Stimulated activated CD8-positive, alpha-beta memory T cell treated with anti-CD3 and anti-CD28 coated beads, Interleukin-7, amount 100 ng/mL, for 4 hours (primary cell): ENCODE data around the gene TMEM54.

Experiments
- DNase-seq, 2 donors: peaks; one replicate each; pipeline ENCODE4 v3.0.0-alpha.2; 2020; ENCODE audit warnings: low read depth in 2 of 2

TMEM54 gene

DNA sequence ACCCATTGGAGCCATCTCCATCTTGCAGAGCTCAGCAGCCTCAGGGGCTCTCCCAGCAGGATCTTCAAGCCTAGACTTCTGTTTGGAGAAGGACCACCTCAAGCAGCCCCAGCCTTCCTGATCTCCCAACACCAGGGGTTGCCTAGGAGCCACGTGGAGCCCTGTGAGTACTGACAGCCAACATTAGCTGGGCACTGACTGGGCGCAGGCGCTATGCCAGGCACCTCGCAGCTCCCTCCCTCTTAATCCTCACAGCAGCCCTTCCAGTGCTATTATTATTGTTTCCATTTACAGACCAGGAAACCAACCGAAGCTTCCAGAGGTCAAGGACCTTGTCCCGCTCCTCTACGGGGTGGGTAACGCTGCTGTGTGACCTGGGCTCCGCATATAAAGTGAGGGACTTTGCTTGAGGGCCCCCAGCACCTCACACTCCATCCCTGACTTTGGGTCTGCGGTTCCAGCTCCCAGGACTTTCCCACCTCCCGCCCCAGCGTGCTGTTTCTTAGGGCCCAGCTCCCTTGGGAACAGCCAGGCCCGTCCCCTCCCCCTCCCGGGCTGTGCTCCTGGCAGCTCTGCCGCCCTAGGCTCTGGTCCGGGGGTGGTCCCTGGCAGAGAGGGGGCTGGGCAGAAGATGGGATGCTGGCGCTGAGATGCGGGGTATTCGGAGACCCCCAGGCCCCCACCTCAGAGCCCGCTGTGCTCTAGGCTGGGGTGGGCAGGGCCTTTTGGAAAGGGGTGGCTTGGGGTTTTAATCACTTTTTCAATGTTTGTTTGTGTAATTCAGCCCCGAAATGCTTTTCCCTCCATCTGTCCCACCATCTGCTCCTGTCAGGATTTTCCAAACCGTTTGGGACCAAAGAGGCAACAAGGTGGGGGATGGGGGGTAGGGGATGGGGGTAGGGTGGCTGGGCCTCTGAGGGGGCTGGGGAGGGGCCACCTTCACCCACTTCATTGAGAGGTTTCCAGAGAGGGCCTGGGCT is 19.0 kb downstream of the TMEM54 start:
- no peak for DNase-seq

DNA sequence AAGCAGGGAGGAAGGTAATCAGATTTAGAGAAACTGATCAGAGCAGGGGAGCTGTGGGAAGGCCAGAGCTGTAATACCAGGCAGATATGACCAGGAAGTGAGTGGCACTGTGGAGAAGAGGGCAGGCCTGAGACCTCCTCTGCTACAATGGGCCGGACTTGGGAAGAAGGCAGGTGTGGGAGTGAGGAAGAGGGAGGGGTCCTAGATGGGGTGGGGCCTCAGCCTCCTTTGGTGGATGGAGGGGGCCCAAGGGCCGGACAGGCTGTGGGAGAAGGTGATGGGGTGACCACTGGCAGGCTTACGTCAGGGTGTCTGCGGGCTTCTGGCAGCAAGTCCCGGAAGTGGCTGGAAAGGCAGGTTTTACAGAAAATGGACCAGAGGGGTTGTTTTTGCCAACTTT is 19.9 kb downstream of the TMEM54 start:
- no peak for DNase-seq

DNA sequence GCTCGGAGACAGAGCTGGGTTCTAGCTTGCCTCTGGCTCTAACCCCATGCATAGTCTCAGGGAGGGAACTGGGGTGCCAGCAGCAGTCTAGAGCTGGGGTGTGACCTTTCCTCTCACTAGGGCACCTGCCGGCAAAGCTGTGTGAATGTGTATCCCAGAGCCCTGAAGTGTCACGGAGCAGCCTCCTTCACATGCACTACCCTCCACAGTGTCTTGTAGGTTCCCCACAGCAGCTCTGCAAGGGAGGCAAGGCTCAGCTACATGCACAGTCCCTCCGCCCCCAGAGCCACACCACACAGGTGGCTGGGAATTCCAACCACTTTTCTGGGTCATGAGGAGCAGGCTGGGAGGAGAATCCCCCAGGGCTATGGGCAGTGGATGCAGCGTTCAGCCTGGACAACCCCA is 22.6 kb downstream of the TMEM54 start:
- no peak for DNase-seq

DNA sequence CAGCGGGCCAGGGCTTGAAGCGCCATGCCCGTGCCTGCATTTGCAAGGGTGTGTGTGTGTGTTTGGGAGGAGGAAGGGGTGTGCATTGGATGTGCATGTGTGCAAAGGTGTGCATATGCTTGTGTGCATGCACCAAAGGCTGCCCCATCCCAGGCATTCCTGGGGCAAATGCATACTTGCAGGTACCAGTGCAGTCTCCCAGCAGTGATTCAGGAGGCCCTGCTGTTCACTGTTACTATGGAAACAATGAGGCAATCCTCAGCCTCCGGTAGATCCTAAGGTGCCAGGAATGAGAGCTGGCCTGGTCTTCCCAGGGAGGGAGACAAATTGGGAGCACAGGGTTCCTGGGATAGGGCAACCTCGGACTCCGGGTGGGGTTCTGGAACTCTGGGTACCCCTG is 23.0 kb downstream of the TMEM54 start:
- no peak for DNase-seq

DNA sequence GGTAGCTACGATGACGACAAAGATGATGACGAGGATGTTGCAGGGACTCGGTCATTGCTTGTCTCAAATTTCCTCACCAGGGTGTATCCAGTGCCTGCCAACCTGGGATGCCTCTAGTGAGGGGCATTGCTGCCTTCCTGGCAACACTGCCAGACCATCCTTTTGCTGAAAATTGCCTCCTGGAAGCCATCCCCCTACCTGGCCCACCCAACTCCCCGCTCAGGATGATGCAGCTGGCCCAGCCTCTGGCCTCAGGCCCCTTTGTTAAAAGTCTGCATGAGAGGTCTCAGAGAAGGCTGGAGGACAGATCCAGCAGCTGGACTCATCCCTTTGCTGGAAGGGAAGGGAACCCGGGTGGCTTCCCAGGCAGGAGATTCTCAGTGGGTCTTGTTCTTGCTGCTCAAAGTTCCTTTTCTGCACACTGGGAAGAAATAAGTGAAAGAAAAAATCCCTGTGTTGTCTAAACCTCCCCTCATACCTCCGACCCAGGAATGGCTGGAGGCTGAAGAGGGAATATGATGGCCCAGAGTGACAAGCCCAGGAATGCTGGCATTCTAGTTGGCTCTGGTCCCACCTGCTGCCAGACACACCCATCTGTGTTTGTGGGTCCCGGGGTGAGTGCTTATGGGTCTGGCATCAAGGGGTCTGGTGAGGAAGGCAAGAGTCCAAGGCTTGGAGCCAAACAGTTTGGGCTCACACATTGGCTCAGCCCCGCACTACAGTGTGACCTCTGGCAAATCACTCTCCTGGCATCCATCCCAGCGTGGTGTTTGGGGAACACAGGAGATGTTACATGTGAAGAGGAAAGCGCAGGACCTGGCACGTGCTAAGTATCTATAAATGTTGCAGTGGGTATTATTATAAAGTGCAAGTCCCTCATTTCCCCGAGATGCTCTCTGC is 23.7 kb downstream of the TMEM54 start:
- DNase-seq, result no peak

DNA sequence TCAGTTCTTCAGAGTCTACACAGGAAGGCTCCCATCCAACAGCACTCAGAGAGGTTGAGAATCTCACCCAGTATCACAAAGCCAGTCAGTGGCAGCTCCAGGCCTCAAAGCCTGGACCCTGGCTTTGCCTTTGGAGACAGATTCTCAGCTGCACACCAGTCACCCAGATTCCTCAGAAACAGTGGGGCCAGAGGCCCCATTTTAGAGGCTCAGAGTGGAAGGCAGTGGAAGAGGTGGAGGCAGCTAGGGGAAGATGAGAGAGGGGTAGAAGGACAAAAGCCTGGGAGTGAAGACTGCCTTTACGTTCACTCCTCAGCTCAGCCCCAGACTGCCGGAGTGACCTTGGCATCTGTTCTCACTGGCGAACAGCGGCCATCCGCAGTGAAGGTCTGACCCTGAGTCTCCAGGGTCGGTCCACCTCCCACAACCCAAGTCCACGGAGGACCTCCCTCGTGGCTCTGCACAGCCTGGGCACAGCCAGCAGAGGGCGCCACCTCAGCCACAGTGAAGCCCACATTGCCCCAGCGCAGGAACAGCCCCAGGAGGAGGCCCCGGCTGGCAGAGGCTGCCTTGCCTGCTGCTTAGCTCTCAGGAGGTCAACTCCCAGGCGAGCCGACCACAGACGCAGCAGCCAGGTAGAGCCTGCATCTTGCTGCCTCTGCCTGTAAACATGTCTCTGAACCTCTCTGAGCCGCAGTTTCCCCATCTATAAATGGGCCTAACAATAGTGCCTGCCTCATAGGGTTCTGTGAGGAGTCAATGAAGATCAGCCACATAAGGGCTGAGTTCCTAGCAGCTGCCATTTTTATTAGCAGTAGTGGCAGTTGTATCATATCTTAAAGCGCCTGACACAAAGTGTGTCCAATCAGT is 24.6 kb downstream of the TMEM54 start:
- DNase-seq, result peak in 1 of 2 donors; percentile 38

- DNase-seq, result no peak
These were observed 26.1 kb downstream of the TMEM54 start for GRCh38 chr1:32874860-32875752.

DNA sequence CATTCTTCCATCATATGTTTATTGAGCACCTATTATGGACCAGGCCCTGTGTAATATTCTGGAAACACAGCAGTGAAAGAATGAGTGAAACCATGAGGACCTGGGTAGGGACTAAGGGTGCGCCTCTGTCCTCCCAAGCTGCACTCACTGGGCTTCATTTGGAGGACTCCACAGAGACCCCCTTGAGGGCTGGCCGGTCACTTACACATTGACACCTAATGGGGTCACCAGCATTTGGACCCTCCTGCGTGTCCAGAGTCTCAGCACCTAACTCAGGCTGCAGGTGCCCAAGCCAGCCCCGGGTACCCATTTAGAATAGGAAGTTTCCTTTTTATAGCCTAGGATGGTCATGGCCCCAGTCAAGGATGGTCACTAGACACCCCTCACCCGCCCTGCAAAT is 27.7 kb downstream of the TMEM54 start:
- DNase-seq, result no peak

GRCh38 chr1:32872192-32872460 is 29.1 kb downstream of the TMEM54 start:
- no peak for DNase-seq

GRCh38 chr1:32871364-32872191 is 29.6 kb downstream of the TMEM54 start:
- no peak for DNase-seq

GRCh38 chr1:32870615-32871363 is 30.4 kb downstream of the TMEM54 start, which contains the start of gene FNDC5:
TSS of gene FNDC5 (minus strand) at chr1:32870912.
- no peak for DNase-seq

DNA sequence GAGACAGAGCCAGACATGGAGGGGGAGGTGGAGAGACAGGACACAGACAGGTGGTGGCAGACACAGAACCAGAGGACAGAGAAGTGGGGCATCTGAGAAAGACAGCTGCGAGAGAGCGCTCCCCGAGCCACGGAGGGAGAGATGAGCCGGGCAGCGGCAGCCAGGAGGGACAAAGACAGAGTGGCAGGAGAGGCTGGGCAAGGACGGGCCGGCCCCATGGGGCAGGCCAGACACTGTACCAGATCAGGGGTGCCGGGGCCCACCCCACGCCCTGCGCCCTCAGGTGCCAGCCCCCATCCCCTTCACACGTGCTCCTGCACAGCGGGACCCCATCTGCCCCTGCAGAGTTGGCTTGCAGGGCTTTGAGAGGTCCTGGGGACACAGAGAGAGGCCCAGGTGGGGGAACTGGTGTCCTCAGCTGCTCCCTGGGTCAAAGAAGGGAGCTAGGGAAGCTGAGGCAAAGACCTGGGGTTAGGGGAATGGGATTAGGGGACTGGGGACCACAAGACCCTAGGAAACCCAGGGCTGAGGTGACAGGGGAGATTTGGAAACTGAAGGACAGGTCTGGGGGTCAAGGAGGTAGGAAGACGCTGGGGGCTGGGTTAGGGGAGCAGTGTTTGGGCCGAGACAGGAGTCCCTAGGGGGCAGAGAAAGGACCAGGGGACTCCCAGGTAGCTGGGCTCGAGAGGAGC is 31.1 kb downstream of the TMEM54 start:
- no peak for DNase-seq

DNA sequence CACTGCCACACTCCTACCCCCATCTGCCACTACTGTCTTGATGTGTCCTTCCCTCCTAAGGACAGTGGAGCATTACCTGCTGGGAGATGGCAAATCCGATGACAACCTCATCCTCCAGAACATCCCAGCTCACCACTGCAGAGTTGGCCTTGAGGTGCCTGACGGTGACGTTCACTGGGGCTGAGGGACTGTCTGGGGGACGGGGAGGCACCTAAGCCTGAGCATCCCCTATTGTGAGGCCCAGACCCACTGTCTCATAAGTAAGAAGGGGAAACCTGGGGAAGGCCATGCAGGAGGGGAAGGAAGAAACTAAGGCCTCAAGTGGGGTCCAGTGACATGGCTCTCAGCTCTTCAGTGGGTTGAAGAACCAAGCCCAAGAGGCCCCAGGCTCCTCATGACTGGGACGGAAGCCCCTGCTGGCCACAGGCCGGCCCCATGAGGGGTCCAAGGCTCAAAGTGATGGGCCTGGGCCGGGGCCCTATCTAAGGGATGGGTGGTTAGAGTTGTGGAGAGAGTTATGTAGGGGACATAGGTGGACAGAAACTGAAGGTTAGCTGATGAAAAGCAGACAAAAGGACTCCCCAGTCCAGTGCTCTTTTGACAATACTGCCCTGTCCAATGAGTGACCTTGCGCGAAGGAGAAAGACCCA is 32.3 kb downstream of the TMEM54 start:
- no peak for DNase-seq

GRCh38 chr1:32868085-32868484 is 33.1 kb downstream of the TMEM54 start:
- no peak for DNase-seq

- DNase-seq, result no peak
These were observed 33.5 kb downstream of the TMEM54 start for GRCh38 chr1:32867671-32868070.

DNA sequence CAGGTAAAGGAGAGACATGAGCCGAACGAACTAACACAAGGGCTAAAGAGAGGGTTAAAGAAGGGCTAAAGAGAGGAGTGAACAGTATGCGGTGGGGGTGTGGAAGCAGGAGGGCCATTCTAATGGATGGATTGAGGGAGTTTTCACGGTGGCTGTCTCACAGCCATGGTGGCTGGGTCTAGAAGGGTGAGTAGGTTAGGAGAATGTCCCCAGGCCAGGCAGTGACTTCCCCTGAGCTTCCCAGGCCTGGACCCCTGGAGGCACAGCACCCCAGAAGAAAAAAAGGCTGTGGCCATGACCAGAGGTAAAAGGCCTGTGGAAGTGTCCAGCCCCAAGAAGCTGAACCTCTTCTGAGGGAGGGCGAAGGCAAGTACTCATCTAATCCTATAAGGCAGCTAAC is 34.0 kb downstream of the TMEM54 start:
- no peak for DNase-seq

- DNase-seq, result no peak
These were observed 35.4 kb downstream of the TMEM54 start for GRCh38 chr1:32865639-32866405.
